OCI-LY7 (cell line): ENCODE measurements around the gene CXCR5. TPM values are rescaled to one million over a fixed set of nuclear protein-coding genes. Genes with fewer than 3 reads are reported as not detected.

Source experiments
- BruUV-seq: library from RNA; stranded (reverse); fragments of 400-500 nt; replicated peaks from 2 replicates; lab custom pipeline; 2021; lab: Mats Ljungman, UMichigan
- CTCF ChIA-PET: fragments of 300-600 bp; sonication (Branson Sonifier 250); formaldehyde crosslinking; loops from one replicate; lab custom pipeline; 2022; ENCODE audit warnings: antibody characterized with exemption; ENCODE audit not compliant: unreplicated experiment; lab: Charles Lee
- POLR2A ChIA-PET: fragments of 300-600 bp; sonication (Branson Sonifier 250); formaldehyde crosslinking; loops from one replicate; lab custom pipeline; 2022; ENCODE audit warnings: antibody characterized with exemption; lab: Charles Lee
- DNase-seq: peaks from one replicate; pipeline ENCODE4 v3.0.0-alpha.2; 2015; ENCODE audit warnings: low spot score
- H2AFZ ChIP-seq: fragments of 200-600 bp; sonication (generic), shearing (Covaris generic); 2 replicates; pipeline ENCODE4 v1.6.1; 2014; ENCODE audit warnings: mild to moderate bottlenecking, antibody characterized with exemption, low read length, moderate library complexity
- H3K27ac ChIP-seq: fragments of 200-600 bp; sonication (generic); 2 replicates; pipeline ENCODE4 v1.5.1; 2014; ENCODE audit warnings: mixed run types, low read depth, mild to moderate bottlenecking, moderate library complexity, low read length, inconsistent platforms; ENCODE audit not compliant: poor library complexity, severe bottlenecking
- H3K36me3 ChIP-seq: fragments of 200-600 bp; sonication (generic); 2 replicates; pipeline ENCODE4 v1.6.1; 2014; ENCODE audit warnings: mild to moderate bottlenecking, antibody characterized with exemption, low read length, moderate library complexity, mixed read lengths; ENCODE audit not compliant: insufficient read depth
- H3K4me1 ChIP-seq: fragments of 200-600 bp; sonication (generic); 2 replicates; pipeline ENCODE4 v1.5.1; 2014; ENCODE audit warnings: mild to moderate bottlenecking, low read length; ENCODE audit not compliant: insufficient read depth, poor library complexity, severe bottlenecking
- H3K4me2 ChIP-seq: fragments of 200-600 bp; sonication (generic); 2 replicates; pipeline ENCODE4 v1.6.1; 2014; ENCODE audit warnings: mild to moderate bottlenecking, low read length
- H3K4me3 ChIP-seq: fragments of 200-600 bp; sonication (generic); 2 replicates; pipeline ENCODE4 v1.5.1; 2014; ENCODE audit warnings: mild to moderate bottlenecking, low read depth, low read length; ENCODE audit not compliant: poor library complexity, severe bottlenecking
- H3K79me2 ChIP-seq: fragments of 200-600 bp; sonication (generic); 2 replicates; pipeline ENCODE4 v1.6.1; 2016; ENCODE audit warnings: low read depth, mild to moderate bottlenecking, low read length, moderate library complexity, mixed read lengths; ENCODE audit not compliant: insufficient read depth
- H3K9me2 ChIP-seq: fragments of 200-600 bp; sonication (generic); 2 replicates; pipeline ENCODE4 v1.6.1; 2016; ENCODE audit warnings: mild to moderate bottlenecking, low read length, mixed read lengths; ENCODE audit not compliant: insufficient read depth
- H3K9me3 ChIP-seq: fragments of 200-600 bp; sonication (generic); 2 replicates; pipeline ENCODE4 v1.6.1; 2014; ENCODE audit warnings: mild to moderate bottlenecking, mixed run types, low read length, mixed read lengths
- H4K20me1 ChIP-seq: fragments of 200-600 bp; sonication (generic); 2 replicates; pipeline ENCODE4 v1.6.1; 2014; ENCODE audit warnings: mild to moderate bottlenecking, antibody characterized with exemption, low read length, moderate library complexity, mixed read lengths; ENCODE audit not compliant: insufficient read depth
- CTCF ChIP-seq: fragments of 200-600 bp; sonication (generic); conservative IDR thresholded peaks from 2 replicates; pipeline ENCODE4 v1.5.1; 2014; ENCODE audit warnings: mild to moderate bottlenecking, antibody characterized with exemption, low read length, moderate library complexity, mixed read lengths
- EZH2phosphoT487 ChIP-seq: fragments of 200-600 bp; sonication (generic); IDR thresholded peaks from 2 replicates; pipeline ENCODE4 v1.6.1; 2018; ENCODE audit warnings: low read depth, borderline replicate concordance, mild to moderate bottlenecking, mixed run types, antibody characterized with exemption, low read length, moderate library complexity, mixed read lengths
- intact Hi-C: fragments of 100-400 bp; cut with micrococcal nuclease; formaldehyde crosslinking; loops from one replicate; pipeline ENCODE4 v1.10.0; 2022; ENCODE audit not compliant: unreplicated experiment
- total RNA-seq, 2 experiments: library from RNA; depleted of rRNA in 1 of 2; stranded (reverse); fragments of >200 nt in 1 of 2; shearing (Covaris generic) in 1 of 2; gene quantifications; 2 replicates each; pipeline ENCODE4 v1.2.3, GENCODE V29; 2014 to 2022

The CXCR5 gene
- total RNA-seq, 2 experiments from 2014 or later: 3.3 to 7.3 TPM

- H3K36me3 ChIP-seq: no peaks in the 10 kb centered on the region
- H3K27ac ChIP-seq: peak overlapping the region; percentile 30
- no peaks in the 10 kb centered on the region for H3K79me2 ChIP-seq
- ChIA-PET CTCF (no interaction called here), POLR2A (interaction anchor here (1.0 kb wide), 1 partner anchor 12 kb away, joined by 3 read pairs; no protein-coding TSS in a partner anchor)
- H3K4me1 ChIP-seq: peaks cover 53% of the 10 kb centered on the region
- BruUV-seq: no TSS peak
- H3K9me2 ChIP-seq: no peaks in the 10 kb centered on the region
- DNase-seq: no peak
- peak overlapping the region; percentile 40 for H2AFZ ChIP-seq
- TF ChIP-seq EZH2phosphoT487 (no peak), CTCF (no peak)
- intact Hi-C loops: loop anchor here (2.0 kb wide), 2 partner anchors 17 to 33 kb away; no protein-coding TSS in a partner anchor
- no peaks in the 10 kb centered on the region for H4K20me1 ChIP-seq
- H3K4me3 ChIP-seq: no peak overlapping the region
- H3K9me3 ChIP-seq: no peaks in the 10 kb centered on the region
- H3K4me2 ChIP-seq: peak overlapping the region; percentile 36; the same call in 1 of the 2 replicates
These were observed 45.8 kb upstream of the CXCR5 start for GRCh38 chr11:118837868-118838267.

- Histone ChIP-seq H3K27ac (peak overlapping the region; percentile 57), H3K4me1 (peaks cover 53% of the 10 kb centered on the region), H3K9me2 (no peaks in the 10 kb centered on the region), H3K9me3 (no peaks in the 10 kb centered on the region), H3K4me3 (no peak overlapping the region), H3K4me2 (peak overlapping the region; percentile 41), H2AFZ (peak overlapping the region; percentile 4; the same call in 1 of the 2 replicates), H3K79me2 (no peaks in the 10 kb centered on the region), H3K36me3 (no peaks in the 10 kb centered on the region), H4K20me1 (no peaks in the 10 kb centered on the region)
- intact Hi-C loops: loop anchor here (1.0 to 2.0 kb wide), 3 partner anchors 18 to 49 kb away; no protein-coding TSS in a partner anchor
- no TSS peak for BruUV-seq
- CTCF ChIA-PET: no interaction called here
- TF ChIP-seq CTCF (no peak), EZH2phosphoT487 (no peak)
- peak; percentile 72 for DNase-seq
- POLR2A ChIA-PET: interaction anchor here (0.6 to 1.4 kb wide), 6 partner anchors 11 to 52 kb away, joined by 3 to 4 read pairs (median 4); partner anchors contain the start of gene DDX6
These were observed 44.7 kb upstream of the CXCR5 start for GRCh38 chr11:118838905-118839553.
